Measurements from ENCODE around the gene OTUD5. TPM values are rescaled to one million over a fixed set of nuclear protein-coding genes. Genes with fewer than 3 reads are reported as not detected.
A peak's percentile ranks its signal among the peaks of the same experiment; 100 is the strongest.

The OTUD5 gene
- polyA plus RNA-seq, 3 donors = 60.7 to 66.1 (median 65.5) TPM

- DNase-seq (ENCODE audit: extremely low read depth in 1 of 11, low read depth in 9 of 11, low spot score in 4 of 11) = no peak
Observed at GRCh38 chrX:48978226-48978625, 20.8 kb upstream of the OTUD5 start.

- no peak for DNase-seq (ENCODE audit: extremely low read depth in 1 of 11, low read depth in 9 of 11, low spot score in 4 of 11)
Observed at GRCh38 chrX:48976086-48976485, 18.7 kb upstream of the OTUD5 start.

GRCh38 chrX:48975541-48975940 is 18.1 kb upstream of the OTUD5 start:
- no peak for DNase-seq (ENCODE audit: extremely low read depth in 1 of 11, low read depth in 9 of 11, low spot score in 4 of 11)

GRCh38 chrX:48975041-48975440 is 17.6 kb upstream of the OTUD5 start:
- DNase-seq (ENCODE audit: extremely low read depth in 1 of 11, low read depth in 9 of 11, low spot score in 4 of 11) = no peak

- no peak for DNase-seq (ENCODE audit: extremely low read depth in 1 of 11, low read depth in 9 of 11, low spot score in 4 of 11)
Observed at GRCh38 chrX:48974574-48974973, 17.2 kb upstream of the OTUD5 start.

GRCh38 chrX:48974033-48974432 is 16.6 kb upstream of the OTUD5 start:
- DNase-seq (ENCODE audit: extremely low read depth in 1 of 11, low read depth in 9 of 11, low spot score in 4 of 11) = no peak

GRCh38 chrX:48972220-48973164 is 15.1 kb upstream of the OTUD5 start:
- no peak for DNase-seq (ENCODE audit: extremely low read depth in 1 of 11, low read depth in 9 of 11, low spot score in 4 of 11)

- DNase-seq (ENCODE audit: extremely low read depth in 1 of 11, low read depth in 9 of 11, low spot score in 4 of 11) = no peak
Observed at GRCh38 chrX:48971249-48972219, 14.1 kb upstream of the OTUD5 start, which contains the start of gene KCND1. KCND1 (minus strand) TSS chrX:48971844; CDS start chrX:48970271, 1,573 bp downstream.

- DNase-seq (ENCODE audit: extremely low read depth in 1 of 11, low read depth in 9 of 11, low spot score in 4 of 11) = no peak
Observed at GRCh38 chrX:48969471-48969870, 12.1 kb upstream of the OTUD5 start.

GRCh38 chrX:48968377-48968776 is 11.0 kb upstream of the OTUD5 start:
- DNase-seq (ENCODE audit: extremely low read depth in 1 of 11, low read depth in 9 of 11, low spot score in 4 of 11) = no peak

- no peak for DNase-seq (ENCODE audit: extremely low read depth in 1 of 11, low read depth in 9 of 11, low spot score in 4 of 11)
Observed at GRCh38 chrX:48966796-48967579, 9.6 kb upstream of the OTUD5 start.

- DNase-seq (ENCODE audit: extremely low read depth in 1 of 11, low read depth in 9 of 11, low spot score in 4 of 11) = no peak
Observed at GRCh38 chrX:48965959-48966358, 8.6 kb upstream of the OTUD5 start.

- peak in 1 of 11 donors; percentile 29 for DNase-seq (ENCODE audit: extremely low read depth in 1 of 11, low read depth in 9 of 11, low spot score in 4 of 11)
Observed at GRCh38 chrX:48961585-48962091, 4.2 kb upstream of the OTUD5 start.

- no peak for DNase-seq (ENCODE audit: extremely low read depth in 1 of 11, low read depth in 9 of 11, low spot score in 4 of 11)
Observed at GRCh38 chrX:48960291-48960690, 2.9 kb upstream of the OTUD5 start.

GRCh38 chrX:48958635-48959094 is 1.3 kb upstream of the OTUD5 start:
- DNase-seq (ENCODE audit: extremely low read depth in 1 of 11, low read depth in 9 of 11, low spot score in 4 of 11) = no peak

- DNase-seq (ENCODE audit: extremely low read depth in 1 of 11, low read depth in 9 of 11, low spot score in 4 of 11) = peak; percentile 86 to 95 (median 91)
Observed at GRCh38 chrX:48957827-48958634, 624 bp upstream of the OTUD5 start.

- DNase-seq (ENCODE audit: extremely low read depth in 1 of 11, low read depth in 9 of 11, low spot score in 4 of 11) = no peak
Observed at GRCh38 chrX:48956728-48957414, 536 bp downstream of the OTUD5 start.

All from renal cortex interstitium (tissue), 11 donors.